Measurements from ENCODE around the gene SGTA. TPM values are rescaled to one million over a fixed set of nuclear protein-coding genes. Genes with fewer than 3 reads are reported as not detected.

The SGTA gene
- total and polyA plus RNA-seq, 2 of the 8 experiments (the other 6 are each of a cell fraction or from before 2014, with no cell fraction given), result 86.8 to 130 TPM

DNA sequence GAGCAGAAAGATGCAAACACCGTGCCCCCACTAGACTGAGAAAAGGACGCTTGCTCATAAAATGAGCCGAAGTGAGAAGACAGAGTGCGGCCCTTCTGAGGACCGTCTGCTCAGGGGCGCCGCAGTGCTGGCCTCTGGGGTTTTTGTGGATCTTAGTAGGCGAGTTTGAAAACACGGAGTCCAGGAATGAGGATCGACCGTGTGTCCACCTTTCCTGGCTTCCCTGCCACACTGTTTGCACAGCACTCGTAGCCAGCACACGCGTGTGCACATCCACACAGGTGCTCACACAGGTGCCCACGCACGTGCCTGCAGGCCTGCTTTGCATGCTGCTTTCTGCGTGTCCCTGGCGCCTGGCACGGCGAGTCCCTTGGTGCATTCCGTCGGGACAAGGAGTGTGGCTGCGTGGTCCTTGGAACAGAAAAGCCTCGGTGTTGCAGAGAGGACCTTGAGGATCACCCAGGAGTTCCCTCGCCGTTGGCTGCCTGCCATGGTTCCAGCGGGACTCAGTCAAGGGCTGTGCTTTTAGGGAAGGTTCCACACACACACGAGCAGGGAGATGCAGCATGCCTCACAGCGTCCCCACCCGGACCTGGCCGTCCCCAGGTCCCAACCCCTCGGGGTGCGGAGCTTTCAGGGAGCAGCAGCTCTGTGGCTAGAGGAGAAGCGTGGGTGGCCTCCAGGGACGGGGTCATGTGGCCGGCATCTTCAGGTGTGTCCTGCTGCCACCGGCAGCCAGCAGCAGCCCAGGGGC, 26.5 kb upstream of the SGTA start:
- ChIA-PET POLR2A (ENCODE audit: partially characterized antibody) (interaction anchor here (1.3 to 1.6 kb wide), 2 partner anchors 10 to 28 kb away, joined by 3 to 6 read pairs; no protein-coding TSS in a partner anchor), CTCF (ENCODE audit: partially characterized antibody) (interaction anchor here (0.6 to 1.2 kb wide), 2 partner anchors 138 to 335 kb away, joined by 4 read pairs; no protein-coding TSS in a partner anchor)
- Histone ChIP-seq H3K79me1 (ENCODE audit: low read depth, low read length) (no peaks in the 10 kb centered on the region), H2BK120ac (replicated peaks; ENCODE audit: low read depth, low read length) (no peak overlapping the region), H2BK12ac (ENCODE audit: low read depth, low read length) (no peak overlapping the region), H4K5ac (ENCODE audit: insufficient read length, low read depth, low read length) (no peak overlapping the region), H3K23me2 (ENCODE audit: low read depth, low read length) (no peaks in the 10 kb centered on the region), H3K27ac (ENCODE audit: low read depth, low read length) (no peak overlapping the region), H3K27me3 (replicated peaks in 1 of 4; ENCODE audit: control insufficient read depth in 3 of 4, extremely low read depth in 1 of 4, insufficient read depth in 3 of 4, low read length in 3 of 4) (no peaks in the 10 kb centered on the region), H3K14ac (ENCODE audit: insufficient read length) (no peak overlapping the region), H3K18ac (ENCODE audit: extremely low read depth, low read length) (no peak overlapping the region), H3K36me3 (ENCODE audit: control insufficient read depth in 2 of 4, insufficient read depth in 4 of 4, low read length in 3 of 4) (peaks cover 18 to 83% (median 62%) of the 10 kb centered on the region in 4 experiments; a peak in 7 of 8 replicates), H3K9ac (replicated peaks in 1 of 4; ENCODE audit: extremely low read depth in 1 of 4, low read depth in 3 of 4, low read length in 3 of 4) (no peak overlapping the region), H3K4me1 (replicated peaks in 1 of 4; ENCODE audit: control insufficient read depth in 3 of 4, insufficient read depth in 4 of 4, low read length in 3 of 4) (no peaks in the 10 kb centered on the region), H3K9me3 (ENCODE audit: insufficient read depth in 2 of 2, low read depth in 1 of 2, low read length in 1 of 2) (no peaks in the 10 kb centered on the region), H3K4me2 (ENCODE audit: insufficient read depth in 1 of 2, low read depth in 2 of 2, low read length in 2 of 2) (no peak overlapping the region), H3K56ac (replicated peaks; ENCODE audit: insufficient read length, low read depth, low read length) (no peak overlapping the region), H4K91ac (replicated peaks; ENCODE audit: insufficient read length, low read length) (no peak overlapping the region), H3K4ac (replicated peaks; ENCODE audit: insufficient read length, low read depth, low read length) (no peak overlapping the region), H2AK5ac (ENCODE audit: low read depth, low read length) (no peak overlapping the region), H4K20me1 (replicated peaks in 1 of 2; ENCODE audit: control insufficient read depth in 1 of 2, insufficient read depth in 2 of 2, low read length in 2 of 2) (peaks cover 7 to 20% of the 10 kb centered on the region in 2 experiments), H4K8ac (ENCODE audit: extremely low read depth, insufficient read depth, low read length) (no peak overlapping the region; the same call in 1 of the 2 replicates), H3K23ac (ENCODE audit: insufficient read length) (no peak overlapping the region), H3K4me3 (ENCODE audit: extremely low read depth in 1 of 4, insufficient read depth in 2 of 4, low read depth in 3 of 4, low read length in 4 of 4) (no peak overlapping the region), H2BK5ac (ENCODE audit: low read depth, low read length) (no peak overlapping the region), H2BK20ac (ENCODE audit: low read length) (no peak overlapping the region), H3K79me2 (ENCODE audit: control insufficient read depth in 1 of 2, insufficient read depth in 2 of 2, low read length in 2 of 2) (no peaks in the 10 kb centered on the region), H2BK15ac (ENCODE audit: low read length) (no peak overlapping the region), H2AFZ (ENCODE audit: low read length) (no peak overlapping the region)
- TF ChIP-seq BACH1 (IDR thresholded peaks at IDR 0.05; ENCODE audit: low read length) (no peak), SRF (IDR thresholded peaks at IDR 0.05; ENCODE audit: low read depth, low read length) (no peak), RXRA (IDR thresholded peaks at IDR 0.05; ENCODE audit: insufficient read depth, low read depth, low read length) (no peak), E2F6 (IDR thresholded peaks at IDR 0.05) (no peak), NRF1 (IDR thresholded peaks at IDR 0.05; ENCODE audit: low read depth, low read length) (no peak), MAX (IDR thresholded peaks at IDR 0.05) (no peak), ZNF274 (IDR thresholded peaks at IDR 0.05; ENCODE audit: borderline replicate concordance, extremely low read depth, low read length) (no peak)
- TF ChIP-seq, protein P1, sequence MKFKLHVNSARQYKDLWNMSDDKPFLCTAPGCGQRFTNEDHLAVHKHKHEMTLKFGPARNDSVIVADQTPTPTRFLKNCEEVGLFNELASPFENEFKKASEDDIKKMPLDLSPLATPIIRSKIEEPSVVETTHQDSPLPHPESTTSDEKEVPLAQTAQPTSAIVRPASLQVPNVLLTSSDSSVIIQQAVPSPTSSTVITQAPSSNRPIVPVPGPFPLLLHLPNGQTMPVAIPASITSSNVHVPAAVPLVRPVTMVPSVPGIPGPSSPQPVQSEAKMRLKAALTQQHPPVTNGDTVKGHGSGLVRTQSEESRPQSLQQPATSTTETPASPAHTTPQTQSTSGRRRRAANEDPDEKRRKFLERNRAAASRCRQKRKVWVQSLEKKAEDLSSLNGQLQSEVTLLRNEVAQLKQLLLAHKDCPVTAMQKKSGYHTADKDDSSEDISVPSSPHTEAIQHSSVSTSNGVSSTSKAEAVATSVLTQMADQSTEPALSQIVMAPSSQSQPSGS (IDR thresholded peaks at IDR 0.05; ENCODE audit: low read length), result no peak
- DNase-seq (ENCODE audit: low read depth in 1 of 2, low spot score in 2 of 2) (no peak), FAIRE-seq (no peak)
- 89% methylated on average over 30 of the region's 37 CpGs; no CpG with 5 or more reads in 1 of the 2 experiments for WGBS, 2 experiments (ENCODE audit: extremely low coverage in 1 of 2, insufficient coverage in 1 of 2, insufficient read length in 1 of 2, insufficient replicate concordance in 2 of 2, low coverage in 1 of 2, low lambda C conversion rate in 2 of 2, missing lambda C conversion rate in 1 of 2)

All from H1 (cell line).